RKO (cell line): ENCODE results near the gene SMG5.

Experiments
- DNase-seq: peaks from one replicate; pipeline ENCODE4 v3.0.0-alpha.2; 2016; ENCODE audit warnings: low spot score

SMG5 gene

DNA sequence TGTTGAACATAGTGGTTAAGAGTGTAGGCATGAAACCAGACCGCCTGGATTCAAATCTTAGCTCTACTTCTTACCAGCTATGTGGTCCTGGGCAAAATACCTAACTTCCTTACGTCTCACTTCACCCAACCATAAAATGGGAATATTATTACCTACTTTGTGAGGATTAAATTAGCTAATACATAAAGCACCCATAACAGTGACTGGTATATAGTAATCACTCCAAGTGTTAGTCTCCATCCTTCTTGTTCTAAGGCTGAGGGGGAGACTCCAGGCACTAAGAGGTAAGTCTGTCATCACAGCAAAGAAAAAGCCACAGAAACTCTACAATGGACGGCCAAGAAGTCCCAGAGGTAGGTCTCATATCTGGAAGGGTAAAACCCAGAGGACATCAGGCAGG lies 2.8 kb downstream of the SMG5 start:
- no peak for DNase-seq

DNA sequence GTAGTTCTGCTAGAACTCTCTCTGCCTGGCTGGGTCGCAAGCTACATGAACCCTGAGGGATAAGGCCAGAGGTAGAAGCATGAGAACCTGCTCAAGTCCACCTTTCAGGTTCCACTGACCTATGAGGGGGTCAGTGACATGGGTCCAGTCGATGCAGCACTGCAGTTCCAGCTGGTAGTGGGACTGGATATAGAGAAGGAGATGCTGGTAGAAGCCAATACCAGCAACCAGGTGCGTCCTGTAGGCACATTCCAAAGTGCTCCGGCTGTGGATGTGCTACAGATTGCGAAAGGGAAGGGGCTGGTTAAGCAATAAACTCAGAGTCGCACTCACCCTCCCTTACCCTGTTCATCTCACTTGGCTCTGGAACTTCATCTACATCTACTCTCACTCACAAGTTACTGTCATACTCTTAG lies 5.7 kb downstream of the SMG5 start:
- no peak for DNase-seq

DNA sequence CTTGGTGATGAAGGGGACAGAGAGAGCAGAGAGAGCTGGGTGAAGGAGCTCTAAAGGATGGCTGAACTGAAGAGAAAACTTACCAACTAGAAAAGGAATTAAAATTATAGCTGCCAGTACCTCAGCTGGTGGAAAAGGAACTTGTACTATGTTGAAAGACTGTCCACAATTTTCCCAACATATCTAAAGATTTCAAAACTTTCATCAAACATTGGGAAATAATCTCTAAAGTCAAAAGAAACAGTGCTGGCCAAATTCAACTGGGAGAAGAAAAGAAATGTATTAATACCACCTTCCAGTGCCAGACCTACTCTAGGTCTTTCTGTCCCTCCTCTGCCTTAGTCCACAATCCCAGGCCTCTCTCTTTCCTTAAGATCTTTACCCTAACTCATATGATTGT lies 6.1 kb downstream of the SMG5 start:
- DNase-seq, result no peak

DNA sequence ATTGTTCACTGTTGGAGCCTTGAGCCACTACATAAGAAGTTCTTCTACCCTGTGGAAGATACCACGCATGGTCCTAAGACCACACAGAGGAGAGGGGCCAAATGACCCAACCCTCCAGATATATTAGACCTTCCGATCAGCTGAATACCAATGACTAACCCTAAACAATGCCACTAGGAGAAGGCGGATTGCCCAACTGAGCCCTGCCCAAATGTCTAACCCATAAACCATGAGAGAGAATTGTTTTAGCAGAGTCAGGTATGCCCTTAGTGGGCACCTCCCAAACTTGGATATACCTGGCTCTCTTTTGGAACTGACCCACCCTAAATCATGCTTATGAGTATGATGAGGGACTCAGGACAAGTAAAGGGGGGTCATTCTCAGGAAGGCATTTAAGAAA lies 12.3 kb downstream of the SMG5 start:
- no peak for DNase-seq

DNA sequence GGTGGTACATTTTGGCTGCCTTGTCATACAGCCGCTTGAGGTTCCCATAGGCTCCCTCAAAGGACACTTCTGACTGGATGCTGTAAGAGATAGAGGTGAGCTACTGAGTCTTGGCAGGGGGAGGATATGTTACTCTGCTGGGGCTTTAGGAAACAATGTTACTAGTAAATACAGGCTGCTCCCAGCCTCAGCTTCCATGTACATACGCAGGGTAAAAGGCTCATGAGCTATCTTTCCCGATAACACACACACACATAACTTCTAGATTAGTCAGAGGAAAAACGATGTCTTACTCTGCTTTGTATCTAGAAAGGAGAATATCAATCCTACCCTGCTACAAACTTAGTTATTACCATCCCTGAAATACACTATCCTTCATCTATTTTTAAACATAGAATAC lies 14.3 kb downstream of the SMG5 start:
- DNase-seq, result peak; percentile 24

DNA sequence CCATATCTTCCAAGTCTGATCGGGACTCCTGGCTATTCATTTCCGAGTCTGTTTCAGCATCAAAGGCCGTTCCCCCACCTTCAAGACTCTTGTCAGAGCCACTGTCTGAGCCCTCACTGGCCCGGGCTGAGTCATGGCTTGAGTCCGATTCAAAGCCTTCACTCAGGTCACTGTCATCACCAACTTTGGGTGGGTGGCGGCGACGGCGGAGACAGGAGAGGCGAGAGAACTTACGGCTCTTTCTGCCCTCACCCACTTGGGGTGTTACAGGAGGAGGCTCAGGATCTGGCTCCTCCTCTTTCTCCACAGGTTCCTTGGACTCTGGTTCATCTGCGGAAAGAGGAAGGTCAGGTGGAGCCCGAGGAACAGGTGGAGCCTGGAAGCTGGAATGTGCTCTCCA lies 16.6 kb downstream of the SMG5 start:
- DNase-seq, result no peak

DNA sequence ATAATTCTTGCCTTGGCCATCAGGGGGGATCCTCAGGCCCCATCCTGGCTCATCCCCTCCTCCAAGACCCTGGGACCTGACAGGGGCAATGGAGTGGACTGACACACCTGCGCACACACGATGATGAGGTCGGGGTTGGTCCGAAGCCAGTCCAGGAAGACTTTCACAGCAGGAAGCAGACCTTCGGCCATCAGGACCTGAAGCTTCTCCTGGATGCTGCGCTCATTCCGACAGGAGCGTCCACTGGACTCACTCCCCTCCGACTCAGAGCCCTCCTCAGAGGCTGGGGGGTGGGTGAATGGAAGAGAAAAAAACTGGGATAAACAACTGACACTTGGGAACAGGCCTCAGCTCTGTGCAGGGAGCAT lies 19.4 kb downstream of the SMG5 start:
- DNase-seq, result no peak

DNA sequence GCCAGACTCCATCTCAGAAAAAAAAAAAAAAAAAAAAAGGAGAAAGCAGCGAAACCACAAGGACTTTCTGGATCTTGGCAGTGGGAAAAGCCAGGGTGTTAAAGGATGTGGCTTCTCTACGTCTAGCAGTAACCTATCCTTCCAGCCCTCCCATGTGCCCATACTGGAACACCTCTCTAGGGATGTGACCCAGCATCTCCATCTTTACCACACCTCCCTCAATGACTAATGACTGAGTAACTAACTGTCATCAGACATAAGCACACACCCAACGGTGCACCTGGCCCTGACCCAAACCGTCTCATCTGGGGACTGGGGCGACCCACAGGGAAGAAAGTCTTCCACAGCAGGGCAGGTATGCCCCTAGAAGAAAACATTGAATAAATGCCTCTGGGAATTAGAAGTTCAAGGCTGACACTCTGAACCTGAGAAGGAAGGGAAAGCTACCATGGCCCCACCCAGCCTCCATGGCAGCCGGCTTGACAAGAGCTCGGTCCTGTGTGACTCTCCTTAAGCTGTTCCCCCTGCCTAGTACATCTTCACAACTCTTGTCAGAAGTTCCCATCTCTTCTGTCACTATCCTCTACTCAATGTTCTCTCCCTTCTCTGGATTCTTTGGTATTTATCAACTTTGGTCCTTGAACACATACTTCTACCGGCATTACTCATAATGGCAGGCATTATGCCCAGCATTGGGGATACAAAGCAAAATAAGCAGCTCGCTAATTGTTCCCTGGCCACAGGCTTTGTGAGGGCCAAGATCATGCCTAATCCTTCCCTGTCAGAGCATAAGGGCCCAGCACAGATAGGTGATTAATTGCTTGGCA lies 20.0 kb downstream of the SMG5 start:
- DNase-seq, result peak; percentile 65

DNA sequence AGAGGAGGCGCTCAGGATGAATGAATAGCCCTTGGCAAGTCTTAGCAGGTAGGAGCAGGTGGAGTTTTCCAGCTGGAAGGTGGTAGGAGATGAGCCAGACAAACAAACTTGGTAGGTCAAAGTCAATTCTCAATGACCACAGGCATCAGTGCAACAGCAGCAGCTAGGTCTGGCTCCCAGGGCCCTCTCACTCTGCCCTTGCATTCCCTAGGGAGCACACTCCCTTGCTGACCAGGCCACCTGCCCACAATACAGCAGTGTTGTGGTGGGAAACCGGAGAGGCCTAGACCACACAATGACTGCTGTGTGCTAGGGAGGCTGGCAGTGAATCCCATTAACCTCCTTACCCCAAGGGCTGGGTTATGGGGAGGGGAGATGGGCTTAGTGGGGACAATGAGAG lies 21.7 kb downstream of the SMG5 start:
- no peak for DNase-seq

DNA sequence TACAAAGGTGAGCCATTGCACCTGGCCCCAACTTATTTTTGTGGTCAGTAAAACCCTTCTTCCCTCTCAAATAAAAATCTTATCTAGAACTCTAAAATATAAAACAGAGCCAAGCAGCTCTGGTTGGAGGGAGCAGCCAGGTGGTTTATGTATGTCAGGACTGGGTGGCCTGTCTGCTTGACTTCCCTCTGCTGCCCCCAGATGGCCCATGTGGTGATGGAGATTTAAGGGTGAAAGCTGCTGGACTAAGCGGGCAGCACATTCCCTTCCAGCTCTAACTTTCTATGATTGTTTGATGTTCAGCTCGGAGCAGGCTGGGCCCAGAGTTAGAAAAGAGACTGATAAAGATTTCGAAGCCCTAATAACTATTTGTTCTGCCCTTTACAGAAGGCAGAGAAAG lies 22.8 kb downstream of the SMG5 start:
- DNase-seq, result no peak

DNA sequence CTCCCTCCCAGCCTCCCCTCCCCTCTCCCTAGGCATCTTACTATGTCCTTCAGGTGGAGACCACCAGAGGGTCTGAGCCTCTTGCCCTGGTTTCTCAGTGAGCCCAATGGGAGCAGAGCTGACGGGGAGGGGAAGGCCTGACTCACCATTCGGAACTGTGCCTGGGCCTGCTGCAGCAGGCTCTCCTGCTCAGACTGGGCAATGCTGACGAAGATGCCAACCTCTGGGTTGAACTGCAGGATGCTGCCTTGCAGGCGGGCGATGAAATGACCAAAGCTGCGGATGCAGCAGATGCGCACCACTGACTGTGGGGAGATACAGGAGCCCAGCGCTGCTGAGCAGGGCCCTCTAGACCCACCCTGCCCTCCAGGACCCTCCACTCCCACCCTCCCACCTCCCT lies 23.8 kb downstream of the SMG5 start:
- DNase-seq, result no peak

DNA sequence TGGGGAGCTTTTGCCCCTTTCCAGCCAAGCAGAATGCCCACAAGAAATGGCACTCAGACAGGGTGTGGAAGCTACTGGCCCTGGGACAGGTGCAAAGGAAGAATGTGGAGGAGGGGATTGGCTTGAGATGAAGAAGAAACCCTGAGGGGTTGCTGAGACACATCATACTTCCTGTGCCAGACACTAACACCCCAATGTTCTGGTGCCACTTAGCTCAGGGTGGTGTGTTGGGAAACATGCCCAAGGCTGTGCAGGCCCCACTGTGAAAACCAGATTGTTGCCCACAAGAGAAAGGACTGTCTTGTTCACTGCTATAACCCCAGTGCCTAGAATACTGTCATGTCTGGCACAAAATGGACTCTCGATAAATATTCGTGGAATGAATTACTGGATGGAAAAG lies 24.9 kb downstream of the SMG5 start:
- no peak for DNase-seq

DNA sequence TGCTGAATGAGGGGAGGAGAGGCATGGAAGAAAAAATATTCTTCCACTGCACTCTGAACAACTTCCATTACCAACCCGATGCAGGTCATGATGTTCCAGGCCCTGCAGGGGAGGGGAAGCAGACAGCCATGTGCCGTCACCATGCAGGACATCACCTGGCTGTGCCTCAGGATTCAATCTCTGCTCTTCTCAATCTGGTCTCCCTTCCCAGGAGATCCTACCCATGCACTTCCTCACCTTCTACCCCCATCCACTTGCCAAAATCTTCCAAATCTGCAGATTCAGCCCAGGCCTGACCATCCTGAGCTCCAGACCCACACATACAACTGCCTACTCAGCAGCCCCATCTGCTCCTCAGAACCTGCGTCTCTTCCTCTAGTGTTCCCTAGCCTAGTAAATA lies 29.0 kb downstream of the SMG5 start:
- DNase-seq, result no peak

DNA sequence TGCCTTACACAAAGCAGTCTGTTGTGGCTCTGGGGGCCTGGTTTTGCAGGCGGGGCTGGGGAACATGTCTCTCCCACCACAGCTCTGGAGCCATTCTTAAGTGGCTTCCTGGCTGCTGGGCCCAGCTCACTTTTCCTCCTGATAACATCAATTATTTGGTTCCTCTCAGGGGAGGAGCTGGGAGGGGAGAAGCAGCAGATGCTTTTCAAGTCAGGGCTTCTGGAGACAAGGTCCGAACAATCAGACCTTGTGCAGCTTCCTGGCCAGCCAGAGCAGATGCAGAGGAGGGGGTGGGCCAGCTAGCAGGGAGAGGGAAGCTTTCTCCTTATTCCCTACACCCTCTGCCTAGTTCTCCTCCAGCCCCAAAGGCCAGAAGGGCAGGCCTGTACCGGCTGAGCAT lies 31.1 kb downstream of the SMG5 start:
- no peak for DNase-seq

DNA sequence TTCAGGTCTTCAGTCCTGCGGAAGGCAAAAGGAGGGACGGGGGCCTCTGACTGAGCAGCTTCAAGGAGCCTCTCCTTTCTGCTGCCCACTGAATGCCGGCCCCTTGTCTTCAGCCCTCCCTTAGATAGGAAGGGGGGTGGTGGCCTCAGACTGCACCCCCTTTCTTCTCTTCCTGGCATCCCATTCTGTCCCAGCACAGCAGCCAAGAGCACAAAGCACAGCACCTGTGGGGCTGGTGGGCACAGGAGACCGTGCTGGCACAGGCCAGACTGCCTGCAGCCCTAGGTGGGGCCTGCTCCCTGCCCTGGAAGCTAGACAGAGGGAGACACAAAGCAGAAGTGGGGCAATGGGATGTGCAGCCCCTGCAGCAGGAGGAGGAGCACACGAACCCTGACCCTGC lies 33.0 kb downstream of the SMG5 start:
- no peak for DNase-seq

DNA sequence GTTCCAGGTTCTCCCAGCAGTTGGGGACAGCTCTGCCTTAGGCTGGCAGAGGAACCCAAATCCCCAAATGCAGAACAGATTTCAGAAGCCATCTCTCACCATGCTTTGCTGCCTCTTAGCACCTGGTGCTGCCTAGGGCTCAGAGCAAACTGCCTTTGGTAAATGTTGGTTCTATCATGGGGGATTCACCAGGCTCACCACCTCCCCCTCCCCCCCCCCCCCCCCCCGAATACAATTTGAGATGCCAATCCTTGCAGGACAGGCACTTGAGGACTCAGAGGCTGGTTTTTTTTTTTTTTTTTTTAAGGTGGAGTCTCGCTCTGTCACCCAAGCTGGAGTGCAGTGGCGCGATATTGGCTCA lies 34.3 kb downstream of the SMG5 start:
- DNase-seq, result no peak

DNA sequence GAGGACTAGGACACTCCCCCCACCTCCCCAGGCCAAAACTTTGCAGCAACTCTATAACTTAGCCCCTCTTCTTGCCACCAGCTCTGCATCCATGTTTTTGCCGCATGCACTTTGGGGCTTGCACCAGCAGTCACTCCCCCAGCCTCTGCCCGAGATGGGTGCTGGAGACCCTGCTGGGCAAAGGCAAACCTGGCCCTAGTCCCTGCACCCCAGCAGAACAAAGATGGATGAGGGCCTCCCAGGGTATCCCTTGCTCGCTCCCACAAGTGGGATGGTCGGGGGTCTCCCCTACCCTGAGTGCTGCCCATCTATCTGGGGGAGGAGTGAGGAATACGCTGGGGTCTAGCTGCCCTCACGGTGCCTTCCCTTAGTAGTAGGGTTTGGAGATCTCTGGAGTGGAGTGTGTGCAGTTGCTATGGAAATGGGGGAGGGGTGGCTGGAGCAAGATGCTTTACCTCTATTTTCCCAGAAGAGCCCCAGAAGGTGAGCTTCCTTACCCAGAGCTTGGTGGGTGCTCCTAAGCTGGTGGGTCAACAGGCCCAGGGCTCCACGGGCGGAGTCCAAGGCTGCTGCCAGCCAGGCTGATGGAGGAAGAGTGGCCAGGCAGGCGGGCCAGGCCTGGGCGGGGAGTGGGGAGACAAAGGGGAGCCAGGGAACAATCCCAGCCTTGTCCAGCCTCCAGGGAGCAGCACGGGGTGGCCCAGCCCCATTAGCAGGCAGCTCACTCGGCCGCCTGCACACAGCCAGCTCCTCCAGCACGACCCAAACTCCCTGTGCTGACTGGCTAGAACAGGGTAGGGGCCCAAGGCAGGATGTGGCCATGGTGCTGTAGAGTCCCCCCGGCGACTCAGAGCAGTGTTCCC lies 34.9 kb downstream of the SMG5 start, which contains the start of gene PAQR6:
Gene PAQR6, minus strand, starts transcription at position 597 of the 863 bp plus-strand sequence. CDS start 1,325 bp downstream, outside the sequence.
- DNase-seq, result no peak

DNA sequence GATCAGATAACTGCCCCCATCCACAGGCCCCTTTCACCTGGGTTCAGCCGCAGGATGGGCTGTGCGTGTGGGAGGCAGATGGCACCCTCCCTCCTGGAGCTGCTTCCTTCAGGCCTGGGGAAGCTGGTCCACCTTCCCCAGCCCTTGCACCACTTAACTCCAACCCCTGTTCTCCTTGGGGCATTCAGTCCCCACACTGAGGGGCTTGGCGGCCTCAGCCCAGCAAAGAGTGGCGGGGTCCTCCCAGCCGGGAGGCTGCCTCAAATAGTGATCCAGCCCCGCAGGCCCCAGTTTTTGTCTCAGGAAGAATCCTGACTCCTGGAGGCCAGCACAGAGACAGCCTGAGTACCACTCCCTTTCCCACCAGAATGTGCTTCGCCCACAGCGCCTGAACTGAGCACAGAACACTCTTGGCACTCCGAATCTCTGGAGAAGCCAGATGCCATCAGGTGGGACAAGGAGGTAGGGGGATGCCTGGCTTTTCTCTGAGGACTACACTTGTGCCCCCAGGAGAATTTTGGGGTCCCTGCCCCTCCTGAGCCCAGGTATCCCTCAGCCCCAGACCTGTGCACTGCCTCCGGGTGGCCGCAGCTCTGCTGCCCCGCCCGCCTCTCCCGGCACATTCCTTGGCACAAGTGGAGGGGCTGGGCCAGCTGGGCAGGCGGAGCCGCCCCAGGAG lies 35.7 kb downstream of the SMG5 start:
- DNase-seq, result no peak

DNA sequence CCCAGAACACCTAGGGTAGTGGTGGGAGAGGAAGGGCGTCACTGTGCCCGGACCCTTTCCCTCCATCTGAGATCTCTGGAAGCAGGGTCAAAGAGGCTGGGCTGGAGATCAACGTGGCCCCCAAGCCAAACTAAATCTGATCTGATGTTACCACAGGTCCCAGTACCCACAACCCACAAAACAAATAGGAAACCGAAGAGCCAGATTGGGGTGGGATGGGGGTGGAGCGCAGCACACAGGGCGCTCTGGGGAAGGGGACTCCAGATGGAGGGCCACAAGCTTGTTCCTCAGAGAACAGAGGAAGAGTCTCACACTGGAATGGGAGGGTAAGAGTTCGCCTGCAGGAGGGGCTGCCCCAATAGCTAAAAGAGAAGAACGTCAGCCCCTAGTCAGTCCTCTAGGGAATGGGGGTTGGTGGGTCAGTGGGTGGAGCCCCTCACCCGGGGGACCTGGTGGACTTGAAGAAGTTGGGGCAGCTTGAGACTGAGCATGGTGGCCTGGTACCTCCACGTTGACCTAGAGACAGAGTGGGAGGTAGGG lies 36.3 kb downstream of the SMG5 start:
- no peak for DNase-seq

DNA sequence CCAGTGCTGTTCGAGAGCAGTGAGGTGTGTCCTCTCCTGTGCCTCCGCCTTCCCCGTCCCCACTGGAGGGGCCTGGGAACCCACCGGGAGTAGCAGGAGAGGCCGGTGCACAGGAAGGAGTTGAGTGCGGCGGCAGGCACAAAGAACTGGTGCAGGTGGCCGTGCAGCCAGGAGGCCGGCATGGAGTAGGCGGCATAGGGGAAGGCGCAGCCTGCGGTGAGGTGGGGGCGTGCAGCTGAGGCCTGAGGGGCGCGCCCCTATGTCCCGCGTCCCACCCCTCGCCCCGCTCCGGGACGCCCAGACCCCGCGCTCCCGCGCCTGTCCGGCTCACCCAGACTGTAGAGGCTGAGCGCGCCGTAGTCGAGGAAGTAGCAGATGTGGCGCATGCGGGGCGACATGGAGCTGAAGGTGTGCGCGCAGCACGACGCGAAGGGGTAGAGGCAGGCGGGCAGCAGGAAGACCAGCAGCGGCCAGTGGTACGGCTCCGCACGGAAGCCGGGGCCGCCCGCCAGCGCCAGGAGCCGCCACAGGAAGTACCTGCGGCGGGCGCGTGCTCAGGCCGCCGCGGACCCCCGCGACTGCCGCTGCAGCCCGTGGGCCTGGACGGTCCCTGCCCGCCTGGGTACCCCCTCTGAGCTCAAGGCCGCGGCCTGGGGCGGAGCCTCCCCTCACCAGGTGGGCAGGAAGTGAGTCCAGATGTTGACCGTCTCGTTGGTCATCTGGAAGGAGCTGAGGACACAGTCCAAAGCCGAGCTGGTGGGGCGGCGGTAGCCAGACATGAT lies 37.0 kb downstream of the SMG5 start:
- DNase-seq, result no peak

DNA sequence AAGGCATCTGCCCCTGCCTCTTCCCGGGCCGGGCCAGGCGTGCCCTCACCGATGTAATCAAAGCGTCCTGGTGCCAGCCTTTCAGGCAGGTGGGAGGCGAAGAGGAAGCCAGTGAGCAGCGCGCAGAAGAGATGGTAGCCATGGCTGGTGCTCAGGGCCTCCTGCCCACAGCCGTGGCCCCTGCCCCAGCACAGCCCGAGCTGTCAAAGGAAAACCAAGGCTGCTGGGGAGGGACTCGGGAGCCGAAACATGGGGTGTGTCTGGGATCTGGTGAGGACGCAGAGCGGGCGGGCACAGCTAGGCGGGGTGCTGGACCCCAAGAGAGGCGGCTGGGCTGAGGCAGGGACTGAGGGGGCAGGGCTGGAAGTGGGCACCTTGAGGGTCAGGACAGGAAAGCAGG lies 37.9 kb downstream of the SMG5 start:
- no peak for DNase-seq

DNA sequence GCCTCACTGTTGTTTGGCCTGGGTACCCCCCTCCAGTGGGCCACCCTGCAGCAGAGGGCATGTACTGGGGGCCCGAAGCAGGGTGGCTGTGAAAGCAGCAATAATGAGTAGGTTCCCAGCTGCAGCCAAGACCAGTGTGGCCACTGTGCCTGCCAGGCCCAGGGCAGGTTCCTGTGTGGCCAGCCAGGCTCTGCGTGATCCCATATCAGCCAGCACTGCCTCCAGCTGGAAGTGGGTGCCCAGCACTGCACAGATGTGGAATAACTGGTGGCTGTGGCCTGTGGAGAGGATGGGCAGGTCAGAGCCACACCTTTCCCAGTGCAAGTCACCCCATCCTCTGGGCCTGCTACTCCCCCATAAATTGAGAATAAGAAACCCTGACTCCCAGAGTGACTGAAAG lies 38.5 kb downstream of the SMG5 start:
- DNase-seq, result no peak
